Psoas muscle (tissue), 8 donors: ENCODE results near the gene CMPK1. TPM values are rescaled to one million over a fixed set of nuclear protein-coding genes. Genes with fewer than 3 reads are reported as not detected.
"Not testable (repeated sequence)": the region's sequence is repeated elsewhere in the genome, so short reads cannot be mapped to it uniquely, and the experiment has no call there.

Source experiments
- ATAC-seq, 4 donors: fragments of 200-7000 bp; cut with Tn5 transposase; one replicate each; pipeline ENCODE4 v1.9.1; 2020; ENCODE audit warnings: moderate library complexity in 3 of 4, mild to moderate bottlenecking in 2 of 4
- DNase-seq, 2 donors: peaks; one replicate each; pipeline ENCODE4 v3.0.0-alpha.2; 2020
- H3K27ac ChIP-seq: fragments of 200-600 bp; one replicate; pipeline ENCODE4 v1.8.0; 2022
- H3K27me3 ChIP-seq, 3 donors: fragments of 200-600 bp in 1 of 3; one replicate each; pipeline versions ENCODE4 v1.6.1 to v1.8.0; 2013 to 2022; ENCODE audit warnings: low read length in 2 of 3, mild to moderate bottlenecking in 2 of 3, moderate library complexity in 1 of 3; ENCODE audit not compliant: insufficient read depth in 3 of 3
- H3K36me3 ChIP-seq, 2 donors: fragments of 200-600 bp in 1 of 2; one replicate each; pipeline versions ENCODE4 v1.6.1 to v1.8.0; 2013 to 2022; ENCODE audit warnings: low read depth in 1 of 2, mild to moderate bottlenecking in 1 of 2, moderate library complexity in 1 of 2; ENCODE audit not compliant: insufficient read depth in 1 of 2
- H3K4me1 ChIP-seq: fragments of 200-600 bp; one replicate; pipeline ENCODE4 v1.8.0; 2022
- H3K4me3 ChIP-seq: fragments of 200-600 bp; one replicate; pipeline ENCODE4 v1.8.0; 2022; ENCODE audit warnings: mild to moderate bottlenecking
- H3K9me3 ChIP-seq: fragments of 200-600 bp; one replicate; pipeline ENCODE4 v1.8.0; 2022
- WGBS, 3 donors: extraction: QIAGEN DNeasy Blood & Tissue Kit; methylation state at CpG; one replicate each; pipeline versions ENCODE4 v1.1.6 to v1.1.7; 2013; 5-methylcytosine and 5-hydroxymethylcytosine counted together
- intact Hi-C, 2 donors: fragments of 100-400 bp; cut with DNase I; formaldehyde crosslinking; loops; one replicate each; pipeline versions ENCODE4 v1.11.0 to v1.14.2; 2022
- long read RNA-seq, 2 donors: library from polyadenylated mRNA; unstranded; transcript quantifications; one replicate each; pipeline ENCODE4 v2.0.0, GENCODE V29; 2021
- polyA plus RNA-seq, 3 donors: library from polyadenylated mRNA; stranded (reverse); fragments of 200-250 nt; gene quantifications; one replicate each; pipeline ENCODE4 v1.2.3, GENCODE V29; 2013
- total RNA-seq, 4 donors: library from RNA; stranded (reverse); fragmentation: NEBNext Ultra II Directional in 2 of 4; extraction: Animal tissue kit (Norgen Biotek cat#: 25700) in 2 of 4; gene quantifications; one replicate each; pipeline versions ENCODE4 v1.2.1 to v1.2.4, GENCODE V29; 2021 to 2023
- TF ChIP-seq, protein P1 (sequence below): fragments of 200-600 bp; IDR thresholded peaks from one replicate; pipeline ENCODE4 v1.8.0; 2022; ENCODE audit warnings: antibody characterized with exemption
- donor health status: healthy with polysubstance abuse.
- donor health status: DM: no; HTN: no; CAD: no; lungs with moderate emphysema.
- donor health status: Bipolar disorder and iron deficiency.
- donor health status: healthy.
- donor health status: DM: yes; HTN: yes; CAD: no.
- donor health status: DM: no; HTN: no; CAD: no.
- donor health status: DM: no; HTN: no; CAD: no.
- donor health status: DM: yes; HTN: yes; CAD: no.

CMPK1 gene, protein sequence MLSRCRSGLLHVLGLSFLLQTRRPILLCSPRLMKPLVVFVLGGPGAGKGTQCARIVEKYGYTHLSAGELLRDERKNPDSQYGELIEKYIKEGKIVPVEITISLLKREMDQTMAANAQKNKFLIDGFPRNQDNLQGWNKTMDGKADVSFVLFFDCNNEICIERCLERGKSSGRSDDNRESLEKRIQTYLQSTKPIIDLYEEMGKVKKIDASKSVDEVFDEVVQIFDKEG
- 10 to 100 TPM; 37.8 to 77.9 (median 66.3) TPM for total RNA-seq
- polyA plus RNA-seq: 100 to 1,000 TPM in 1 of 3 donors, 10 to 100 TPM in 2; 46.9 to 114 (median 62.9) TPM
- long read RNA-seq, donor 1, transcript CMPK1-203 (6 exons, 2,930 nt): major isoform, 115 of 130 reads
- long read RNA-seq, donor 1, transcript CMPK1-202 (5 exons, 1,212 nt): minor isoform, 7 of 130 reads
- long read RNA-seq, donor 1, partial matches to known transcripts: 3 of 130 reads
- long read RNA-seq, donor 1, other reads (novel, unspliced or antisense): 5 of 130 reads
- long read RNA-seq, donor 2, transcript CMPK1-202 (5 exons, 1,212 nt): minor isoform, 16 of 326 reads
- long read RNA-seq, donor 2, transcript CMPK1-203 (6 exons, 2,930 nt): major isoform, 294 of 326 reads
- long read RNA-seq, donor 2, partial matches to known transcripts: 7 of 326 reads
- long read RNA-seq, donor 2, other reads (novel, unspliced or antisense): 8 of 326 reads

GRCh38 chr1:47333578-47333921 is at the start of gene CMPK1:
CMPK1 (plus strand) TSS chr1:47333790; CDS start chr1:47333946, 156 bp downstream.
- Histone ChIP-seq H3K4me1 (peaks cover 28% of the 10 kb centered on the region), H3K9me3 (no peaks in the 10 kb centered on the region), H3K36me3 (peaks cover 0 to 4% of the 10 kb centered on the region in 2 donors), H3K27ac (peak within 1 kb of the TSS; percentile 97), H3K4me3 (peak within 1 kb of the TSS; percentile 88), H3K27me3 (no peaks in the 10 kb centered on the region)
- ATAC-seq: peak; percentile 80 to 84 (median 82)
- WGBS, 3 donors: 0% methylated on average over 16 to 40 of the region's 40 CpGs
- TF ChIP-seq, protein P1, sequence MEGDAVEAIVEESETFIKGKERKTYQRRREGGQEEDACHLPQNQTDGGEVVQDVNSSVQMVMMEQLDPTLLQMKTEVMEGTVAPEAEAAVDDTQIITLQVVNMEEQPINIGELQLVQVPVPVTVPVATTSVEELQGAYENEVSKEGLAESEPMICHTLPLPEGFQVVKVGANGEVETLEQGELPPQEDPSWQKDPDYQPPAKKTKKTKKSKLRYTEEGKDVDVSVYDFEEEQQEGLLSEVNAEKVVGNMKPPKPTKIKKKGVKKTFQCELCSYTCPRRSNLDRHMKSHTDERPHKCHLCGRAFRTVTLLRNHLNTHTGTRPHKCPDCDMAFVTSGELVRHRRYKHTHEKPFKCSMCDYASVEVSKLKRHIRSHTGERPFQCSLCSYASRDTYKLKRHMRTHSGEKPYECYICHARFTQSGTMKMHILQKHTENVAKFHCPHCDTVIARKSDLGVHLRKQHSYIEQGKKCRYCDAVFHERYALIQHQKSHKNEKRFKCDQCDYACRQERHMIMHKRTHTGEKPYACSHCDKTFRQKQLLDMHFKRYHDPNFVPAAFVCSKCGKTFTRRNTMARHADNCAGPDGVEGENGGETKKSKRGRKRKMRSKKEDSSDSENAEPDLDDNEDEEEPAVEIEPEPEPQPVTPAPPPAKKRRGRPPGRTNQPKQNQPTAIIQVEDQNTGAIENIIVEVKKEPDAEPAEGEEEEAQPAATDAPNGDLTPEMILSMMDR: no peak
- intact Hi-C loops: loop anchor here (2.0 to 5.0 kb wide), 2 partner anchors 19 to 141 kb away; partner anchors contain the start of genes STIL (in 2 of the 2) and PDZK1IP1 (in 1 of the 2)
- peak; percentile 85 to 93 for DNase-seq

DNA sequence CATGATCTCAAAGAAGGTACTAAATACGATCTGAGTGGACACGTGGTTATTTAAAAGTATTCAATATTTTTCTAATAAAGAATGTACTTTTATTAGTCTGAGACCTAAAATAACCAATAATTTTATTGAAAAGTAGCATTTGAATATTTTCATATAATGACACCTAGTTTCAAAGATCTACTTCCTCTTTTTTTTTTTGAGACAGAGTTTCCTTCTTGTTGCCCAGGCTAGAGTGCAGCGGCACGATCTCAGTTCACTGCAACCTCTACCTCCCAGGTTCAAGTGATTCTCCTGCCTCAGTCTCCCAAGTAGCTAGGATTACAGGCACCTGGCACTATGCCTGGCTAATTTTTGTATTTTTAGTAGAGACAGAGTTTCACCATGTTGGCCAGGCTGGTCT is 45.5 kb upstream of the CMPK1 start:
- H3K27ac ChIP-seq, H3K4me1 ChIP-seq, intact Hi-C loops, DNase-seq, H3K4me3 ChIP-seq, H3K27me3 ChIP-seq, H3K36me3 ChIP-seq, ATAC-seq, H3K9me3 ChIP-seq: not testable (repeated sequence)
- WGBS, 3 donors: 93 to 98% (median 93%) methylated on average over 4 of the region's 4 CpGs

DNA sequence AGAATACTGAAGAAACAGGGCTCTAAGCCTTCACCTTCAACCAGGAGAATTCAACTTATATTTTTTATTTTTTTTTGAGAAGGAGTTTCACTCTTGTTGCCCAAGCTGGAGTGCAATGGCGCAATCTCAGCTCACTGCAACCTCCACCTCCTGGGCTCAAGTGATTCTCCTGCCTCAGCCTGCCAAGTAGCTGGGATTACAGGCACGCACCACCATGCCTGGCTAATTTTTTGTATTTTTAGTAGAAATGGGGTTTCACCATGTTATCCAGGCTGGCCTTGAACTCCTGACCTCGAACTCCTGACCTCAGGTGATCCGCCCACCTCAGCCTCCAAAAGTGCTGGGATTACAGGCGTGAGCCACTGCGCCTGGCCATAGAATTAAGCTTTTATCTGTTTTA is 38.7 kb upstream of the CMPK1 start:
- 98 to 99% (median 99%) methylated on average over 6 of the region's 6 CpGs for WGBS, 3 donors
- ATAC-seq, intact Hi-C loops, H3K4me3 ChIP-seq, H3K4me1 ChIP-seq, H3K36me3 ChIP-seq, H3K27ac ChIP-seq, H3K27me3 ChIP-seq, DNase-seq, H3K9me3 ChIP-seq: not testable (repeated sequence)

DNA sequence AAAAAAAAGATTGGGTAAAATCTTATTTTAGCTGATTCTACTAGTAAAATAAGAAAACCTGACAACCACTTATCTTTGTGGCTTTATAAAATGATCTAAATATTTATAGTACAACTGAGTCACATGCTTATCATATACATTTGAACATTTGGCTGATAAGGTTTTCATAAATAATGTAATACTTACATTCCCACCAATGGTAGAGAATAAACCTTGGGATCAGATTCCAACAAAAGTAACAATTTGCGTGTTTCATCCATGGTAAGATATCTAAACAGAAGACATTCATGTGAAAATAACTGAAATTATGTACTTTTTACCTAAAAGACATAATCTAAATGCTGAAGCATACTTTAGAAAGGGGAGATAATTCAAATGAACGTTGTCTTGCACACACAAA is 38.0 kb upstream of the CMPK1 start:
- TF ChIP-seq, protein P1: no peak
- intact Hi-C loops: no loop called here
- DNase-seq (no peak), ATAC-seq (no peak)
- H3K4me3 ChIP-seq: no peak overlapping the region
- no peak overlapping the region for H3K27ac ChIP-seq
- 89 to 98% (median 96%) methylated on average over 2 of the region's 2 CpGs for WGBS, 3 donors
- no peaks in the 10 kb centered on the region for H3K4me1 ChIP-seq
- no peaks in the 10 kb centered on the region for H3K36me3 ChIP-seq
- H3K9me3 ChIP-seq: no peaks in the 10 kb centered on the region
- H3K27me3 ChIP-seq: no peaks in the 10 kb centered on the region

DNA sequence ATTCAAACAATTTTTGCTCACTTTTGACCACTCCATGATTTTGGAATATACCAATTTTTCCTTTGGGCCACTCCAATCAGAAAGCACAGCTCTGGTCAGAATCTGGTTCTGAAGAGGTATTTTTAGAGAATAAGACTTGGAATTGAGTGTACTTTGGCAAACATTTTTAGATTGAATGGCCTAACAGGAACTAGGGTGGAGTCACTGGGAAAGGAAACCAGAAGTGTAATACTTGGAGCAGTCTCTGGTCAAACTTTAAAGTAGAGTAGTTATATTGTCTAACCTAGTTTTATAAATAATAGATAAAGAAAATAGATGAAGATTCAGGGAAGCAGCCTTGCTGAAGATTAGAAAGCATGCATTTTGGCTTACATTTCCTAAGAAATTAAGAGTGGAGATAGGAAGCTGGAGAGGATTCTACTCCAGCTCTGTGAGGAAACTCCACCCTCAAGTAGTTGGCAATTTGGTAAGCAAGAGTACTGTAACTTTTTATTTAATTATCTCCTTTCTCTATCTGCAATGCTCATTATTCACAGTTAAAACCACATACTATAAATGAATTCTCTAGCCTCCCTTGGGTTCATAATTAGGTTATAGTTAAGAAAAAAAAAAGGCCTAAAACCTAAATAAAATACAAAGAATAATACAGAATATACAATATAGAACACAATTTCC is 35.4 kb upstream of the CMPK1 start:
- no peak for DNase-seq
- no peak overlapping the region for H3K27ac ChIP-seq
- ATAC-seq: no peak
- no peak overlapping the region for H3K4me3 ChIP-seq
- no peaks in the 10 kb centered on the region for H3K27me3 ChIP-seq
- no peaks in the 10 kb centered on the region for H3K9me3 ChIP-seq
- no peaks in the 10 kb centered on the region for H3K4me1 ChIP-seq
- TF ChIP-seq, protein P1: no peak
- intact Hi-C loops: no loop called here
- H3K36me3 ChIP-seq: no peaks in the 10 kb centered on the region
